Ammon's horn (tissue), 1 donor: ENCODE data around the gene SUSD4.
"Not testable (repeated sequence)": the region's sequence is repeated elsewhere in the genome, so short reads cannot be mapped to it uniquely, and the experiment has no call there.

ENCODE experiments used
- DNase-seq: peaks from one replicate; pipeline ENCODE4 v3.0.0-alpha.2; 2016; ENCODE audit warnings: low spot score

Gene SUSD4

GRCh38 chr1:223363856-223364684, at the start of gene SUSD4:
SUSD4 (minus strand) TSS chr1:223364176; CDS start chr1:223363425, 751 bp downstream.
- peak; percentile 61 for DNase-seq

GRCh38 chr1:223413216-223413615, 49.2 kb upstream of the SUSD4 start:
- no peak for DNase-seq

- DNase-seq, result no peak
These were observed 47.7 kb upstream of the SUSD4 start for GRCh38 chr1:223411710-223412109.

GRCh38 chr1:223411309-223411708, 47.3 kb upstream of the SUSD4 start:
- DNase-seq, result no peak

GRCh38 chr1:223410036-223410435, 46.1 kb upstream of the SUSD4 start:
- DNase-seq, result no peak

GRCh38 chr1:223405507-223405906, 41.5 kb upstream of the SUSD4 start:
- no peak for DNase-seq

- DNase-seq, result no peak
These were observed 39.3 kb upstream of the SUSD4 start for GRCh38 chr1:223403184-223403815.

- no peak for DNase-seq
These were observed 38.8 kb upstream of the SUSD4 start for GRCh38 chr1:223402790-223403142.

- no peak for DNase-seq
These were observed 38.2 kb upstream of the SUSD4 start for GRCh38 chr1:223401873-223402789.

- not testable (repeated sequence) for DNase-seq
These were observed 35.4 kb upstream of the SUSD4 start for GRCh38 chr1:223399393-223399792.

- DNase-seq, result no peak
These were observed 30.7 kb upstream of the SUSD4 start for GRCh38 chr1:223394706-223395105.

GRCh38 chr1:223394242-223394641, 30.3 kb upstream of the SUSD4 start:
- DNase-seq, result no peak

- no peak for DNase-seq
These were observed 29.6 kb upstream of the SUSD4 start, which contains the start of gene CCDC185 for GRCh38 chr1:223393275-223394214. CCDC185 (plus strand) TSS chr1:223393415; CDS start chr1:223393476, 61 bp downstream.

- DNase-seq, result no peak
These were observed 26.6 kb upstream of the SUSD4 start for GRCh38 chr1:223390618-223391017.

- no peak for DNase-seq
These were observed 22.0 kb upstream of the SUSD4 start for GRCh38 chr1:223386013-223386412.

GRCh38 chr1:223378754-223379153, 14.8 kb upstream of the SUSD4 start:
- no peak for DNase-seq

GRCh38 chr1:223374064-223374610, 10.2 kb upstream of the SUSD4 start:
- DNase-seq, result no peak

GRCh38 chr1:223364685-223365382, 858 bp upstream of the SUSD4 start:
- no peak for DNase-seq

- DNase-seq, result no peak
These were observed 720 bp downstream of the SUSD4 start for GRCh38 chr1:223363057-223363855.
